Stimulated activated naive CD8-positive, alpha-beta T cell treated with anti-CD3 and anti-CD28 coated beads, Interleukin-15, Interleukin-2, amounts not matched to agents 100 ng/mL and 50 ng/mL, for 24 hours (primary cell): ENCODE measurements around the gene TTC8.
"Not testable (repeated sequence)": the region's sequence is repeated elsewhere in the genome, so short reads cannot be mapped to it uniquely, and the experiment has no call there.

ENCODE experiments used
- H3K27ac Mint-ChIP-seq: one replicate; pipeline ENCODE4 v1.8.0; 2021; ENCODE audit warnings: mild to moderate bottlenecking, mixed read lengths
- H3K27me3 Mint-ChIP-seq: one replicate; pipeline ENCODE4 v1.8.0; 2021; ENCODE audit warnings: mixed read lengths
- H3K36me3 Mint-ChIP-seq: one replicate; pipeline ENCODE4 v1.8.0; 2021; ENCODE audit warnings: low read depth, mixed read lengths
- H3K4me1 Mint-ChIP-seq: one replicate; pipeline ENCODE4 v1.8.0; 2021; ENCODE audit warnings: low read depth, mixed read lengths
- H3K4me3 Mint-ChIP-seq: one replicate; pipeline ENCODE4 v1.8.0; 2021; ENCODE audit warnings: mild to moderate bottlenecking, mixed read lengths
- H3K9me3 Mint-ChIP-seq: one replicate; pipeline ENCODE4 v1.8.0; 2021; ENCODE audit warnings: mixed read lengths

The TTC8 gene

GRCh38 chr14:88804477-88804876, 20.0 kb upstream of the TTC8 start:
- Mint-ChIP-seq H3K4me3 (no peak overlapping the region), H3K27me3 (peaks cover 37% of the 10 kb centered on the region), H3K4me1 (no peaks in the 10 kb centered on the region), H3K36me3 (no peaks in the 10 kb centered on the region), H3K27ac (no peak overlapping the region), H3K9me3 (no peaks in the 10 kb centered on the region)

GRCh38 chr14:88808359-88808758, 16.1 kb upstream of the TTC8 start:
- H3K36me3 Mint-ChIP-seq: no peaks in the 10 kb centered on the region
- H3K4me1 Mint-ChIP-seq: no peaks in the 10 kb centered on the region
- H3K9me3 Mint-ChIP-seq: no peaks in the 10 kb centered on the region
- peaks cover 38% of the 10 kb centered on the region for H3K27me3 Mint-ChIP-seq
- H3K4me3 Mint-ChIP-seq: no peak overlapping the region
- no peak overlapping the region for H3K27ac Mint-ChIP-seq

- H3K36me3 Mint-ChIP-seq: no peaks in the 10 kb centered on the region
- no peaks in the 10 kb centered on the region for H3K9me3 Mint-ChIP-seq
- H3K4me3 Mint-ChIP-seq: no peak overlapping the region
- peaks cover 42% of the 10 kb centered on the region for H3K27me3 Mint-ChIP-seq
- H3K27ac Mint-ChIP-seq: no peak overlapping the region
- no peaks in the 10 kb centered on the region for H3K4me1 Mint-ChIP-seq
Measured at GRCh38 chr14:88815980-88816379, 8.5 kb upstream of the TTC8 start.

GRCh38 chr14:88818018-88818417, 6.4 kb upstream of the TTC8 start:
- Mint-ChIP-seq H3K27ac (no peak overlapping the region), H3K27me3 (peaks cover 28% of the 10 kb centered on the region), H3K9me3 (no peaks in the 10 kb centered on the region), H3K4me3 (no peak overlapping the region), H3K36me3 (no peaks in the 10 kb centered on the region), H3K4me1 (no peaks in the 10 kb centered on the region)

- not testable (repeated sequence) for H3K4me1 Mint-ChIP-seq, H3K36me3 Mint-ChIP-seq, H3K9me3 Mint-ChIP-seq, H3K27ac Mint-ChIP-seq, H3K4me3 Mint-ChIP-seq
- peaks cover 27% of the 10 kb centered on the region for H3K27me3 Mint-ChIP-seq
Measured at GRCh38 chr14:88819674-88820073, 4.8 kb upstream of the TTC8 start.

GRCh38 chr14:88821378-88821777, 3.1 kb upstream of the TTC8 start:
- H3K4me3 Mint-ChIP-seq: no peak overlapping the region
- no peaks in the 10 kb centered on the region for H3K36me3 Mint-ChIP-seq

GRCh38 chr14:88821888-88822287, 2.6 kb upstream of the TTC8 start:
- H3K36me3 Mint-ChIP-seq: no peaks in the 10 kb centered on the region
- H3K27ac Mint-ChIP-seq: no peak overlapping the region
- no peak overlapping the region for H3K4me3 Mint-ChIP-seq
- no peaks in the 10 kb centered on the region for H3K9me3 Mint-ChIP-seq
- H3K27me3 Mint-ChIP-seq: peaks cover 26% of the 10 kb centered on the region
- H3K4me1 Mint-ChIP-seq: peaks cover 8% of the 10 kb centered on the region

More at GRCh38 chr14:88821378-88821777, 3.1 kb upstream of the TTC8 start:
- Mint-ChIP-seq H3K27me3 (peaks cover 26% of the 10 kb centered on the region), H3K4me1 (peaks cover 8% of the 10 kb centered on the region), H3K9me3 (no peaks in the 10 kb centered on the region), H3K27ac (no peak overlapping the region)

GRCh38 chr14:88823968-88824313, 510 bp upstream of the TTC8 start:
- Mint-ChIP-seq H3K4me3 (peak overlapping the region; percentile 97), H3K4me1 (peaks cover 8% of the 10 kb centered on the region), H3K27me3 (peaks cover 18% of the 10 kb centered on the region), H3K27ac (peak overlapping the region; percentile 96), H3K9me3 (no peaks in the 10 kb centered on the region), H3K36me3 (no peaks in the 10 kb centered on the region)

- H3K9me3 Mint-ChIP-seq: no peaks in the 10 kb centered on the region
- H3K36me3 Mint-ChIP-seq: no peaks in the 10 kb centered on the region
- H3K27ac Mint-ChIP-seq: peak overlapping the region; percentile 57
Measured at GRCh38 chr14:88825078-88825458, 617 bp downstream of the TTC8 start.

GRCh38 chr14:88825503-88825902, 1.1 kb downstream of the TTC8 start:
- H3K27ac Mint-ChIP-seq: peak overlapping the region; percentile 57
- H3K27me3 Mint-ChIP-seq: peaks cover 6% of the 10 kb centered on the region
- peaks cover 8% of the 10 kb centered on the region for H3K4me1 Mint-ChIP-seq

More at GRCh38 chr14:88825078-88825458, 617 bp downstream of the TTC8 start:
- Mint-ChIP-seq H3K4me3 (peak overlapping the region; percentile 97), H3K4me1 (peaks cover 8% of the 10 kb centered on the region), H3K27me3 (peaks cover 10% of the 10 kb centered on the region)

GRCh38 chr14:88829188-88829587, 4.7 kb downstream of the TTC8 start:
- no peak overlapping the region for H3K27ac Mint-ChIP-seq
- H3K4me3 Mint-ChIP-seq: no peak overlapping the region
- peaks cover 8% of the 10 kb centered on the region for H3K4me1 Mint-ChIP-seq
- H3K9me3 Mint-ChIP-seq: no peaks in the 10 kb centered on the region
- H3K36me3 Mint-ChIP-seq: no peaks in the 10 kb centered on the region
- peaks cover 9% of the 10 kb centered on the region for H3K27me3 Mint-ChIP-seq

More at GRCh38 chr14:88825503-88825902, 1.1 kb downstream of the TTC8 start:
- H3K4me3 Mint-ChIP-seq: peak overlapping the region; percentile 97
- H3K36me3 Mint-ChIP-seq: no peaks in the 10 kb centered on the region
- H3K9me3 Mint-ChIP-seq: no peaks in the 10 kb centered on the region

GRCh38 chr14:88829685-88830302, 5.3 kb downstream of the TTC8 start:
- H3K36me3 Mint-ChIP-seq: no peaks in the 10 kb centered on the region
- peaks cover 8% of the 10 kb centered on the region for H3K4me1 Mint-ChIP-seq
- H3K27ac Mint-ChIP-seq: no peak overlapping the region
- no peak overlapping the region for H3K4me3 Mint-ChIP-seq
- peaks cover 10% of the 10 kb centered on the region for H3K27me3 Mint-ChIP-seq
- H3K9me3 Mint-ChIP-seq: no peaks in the 10 kb centered on the region

GRCh38 chr14:88831284-88831683, 6.8 kb downstream of the TTC8 start:
- Mint-ChIP-seq H3K36me3 (no peaks in the 10 kb centered on the region), H3K4me1 (peaks cover 3% of the 10 kb centered on the region), H3K4me3 (no peak overlapping the region), H3K27me3 (peaks cover 6% of the 10 kb centered on the region), H3K27ac (no peak overlapping the region), H3K9me3 (no peaks in the 10 kb centered on the region)

- peaks cover 10% of the 10 kb centered on the region for H3K27me3 Mint-ChIP-seq
- no peak overlapping the region for H3K4me3 Mint-ChIP-seq
- no peaks in the 10 kb centered on the region for H3K36me3 Mint-ChIP-seq
- H3K27ac Mint-ChIP-seq: no peak overlapping the region
- peaks cover 3% of the 10 kb centered on the region for H3K4me1 Mint-ChIP-seq
- H3K9me3 Mint-ChIP-seq: no peaks in the 10 kb centered on the region
Measured at GRCh38 chr14:88834883-88835431, 10.5 kb downstream of the TTC8 start.

- Mint-ChIP-seq H3K27me3 (peaks cover 10% of the 10 kb centered on the region), H3K4me1 (peaks cover 3% of the 10 kb centered on the region)
Measured at GRCh38 chr14:88835661-88836060, 11.2 kb downstream of the TTC8 start.

GRCh38 chr14:88837495-88837894, 13.0 kb downstream of the TTC8 start:
- H3K27me3 Mint-ChIP-seq: peaks cover 10% of the 10 kb centered on the region
- no peak overlapping the region for H3K4me3 Mint-ChIP-seq
- H3K36me3 Mint-ChIP-seq: no peaks in the 10 kb centered on the region
- no peaks in the 10 kb centered on the region for H3K4me1 Mint-ChIP-seq
- no peaks in the 10 kb centered on the region for H3K9me3 Mint-ChIP-seq
- H3K27ac Mint-ChIP-seq: no peak overlapping the region

More at GRCh38 chr14:88835661-88836060, 11.2 kb downstream of the TTC8 start:
- Mint-ChIP-seq H3K9me3 (no peaks in the 10 kb centered on the region), H3K4me3 (no peak overlapping the region), H3K27ac (no peak overlapping the region), H3K36me3 (no peaks in the 10 kb centered on the region)
